ENCODE data around the gene FHAD1.
"Not testable (repeated sequence)": the region's sequence is repeated elsewhere in the genome, so short reads cannot be mapped to it uniquely, and the experiment has no call there.

Gene FHAD1

GRCh38 chr1:15432324-15432723, 185.3 kb downstream of the FHAD1 start:
- no peak overlapping the region for H3K4me3 ChIP-seq (ENCODE audit: low read length)
- no peak overlapping the region for H2AFZ ChIP-seq (ENCODE audit: low read depth, low read length)
- H3K27ac ChIP-seq (ENCODE audit: low read length): no peak overlapping the region
- H3K9me3 ChIP-seq (ENCODE audit: insufficient read depth, low read length): no peaks in the 10 kb centered on the region
- peaks cover 4% of the 10 kb centered on the region; the same call in 1 of the 2 replicates for H3K4me1 ChIP-seq (ENCODE audit: low read length)
- no peaks in the 10 kb centered on the region for H3K36me3 ChIP-seq (replicated peaks; ENCODE audit: low read depth, low read length)
- H3K9ac ChIP-seq (ENCODE audit: low read length): no peak overlapping the region
- no peaks in the 10 kb centered on the region for H3K79me2 ChIP-seq (ENCODE audit: low read length)
- H3K4me2 ChIP-seq (ENCODE audit: low read length): no peak overlapping the region
- H3K27me3 ChIP-seq (ENCODE audit: low read depth, low read length): no peaks in the 10 kb centered on the region
- H4K20me1 ChIP-seq (ENCODE audit: insufficient read depth, low read length): no peaks in the 10 kb centered on the region
- TF ChIP-seq CTCF (IDR thresholded peaks at IDR 0.05; ENCODE audit: low read depth, low read length) (no peak), EZH2phosphoT487 (IDR thresholded peaks at IDR 0.05; ENCODE audit: low read depth) (no peak)

GRCh38 chr1:15433471-15433870, 186.4 kb downstream of the FHAD1 start:
- no peak overlapping the region for H3K4me2 ChIP-seq (ENCODE audit: low read length)
- no peaks in the 10 kb centered on the region for H3K9me3 ChIP-seq (ENCODE audit: insufficient read depth, low read length)
- no peaks in the 10 kb centered on the region for H3K79me2 ChIP-seq (ENCODE audit: low read length)
- no peak overlapping the region for H3K4me3 ChIP-seq (ENCODE audit: low read length)
- H4K20me1 ChIP-seq (ENCODE audit: insufficient read depth, low read length): no peaks in the 10 kb centered on the region
- H3K27ac ChIP-seq (ENCODE audit: low read length): no peak overlapping the region
- H3K9ac ChIP-seq (ENCODE audit: low read length): no peak overlapping the region
- H3K36me3 ChIP-seq (replicated peaks; ENCODE audit: low read depth, low read length): no peaks in the 10 kb centered on the region
- H3K27me3 ChIP-seq (ENCODE audit: low read depth, low read length): no peaks in the 10 kb centered on the region
- H3K4me1 ChIP-seq (ENCODE audit: low read length): peaks cover 9% of the 10 kb centered on the region
- no peak overlapping the region for H2AFZ ChIP-seq (ENCODE audit: low read depth, low read length)
- TF ChIP-seq EZH2phosphoT487 (IDR thresholded peaks at IDR 0.05; ENCODE audit: low read depth) (no peak), CTCF (IDR thresholded peaks at IDR 0.05; ENCODE audit: low read depth, low read length) (no peak)

GRCh38 chr1:15434739-15435138, 187.7 kb downstream of the FHAD1 start:
- not testable (repeated sequence) for H4K20me1 ChIP-seq (ENCODE audit: insufficient read depth, low read length); H3K9ac ChIP-seq (ENCODE audit: low read length); H3K4me2 ChIP-seq (ENCODE audit: low read length); H2AFZ ChIP-seq (ENCODE audit: low read depth, low read length); H3K9me3 ChIP-seq (ENCODE audit: insufficient read depth, low read length); H3K4me3 ChIP-seq (ENCODE audit: low read length); H3K36me3 ChIP-seq (replicated peaks; ENCODE audit: low read depth, low read length); H3K79me2 ChIP-seq (ENCODE audit: low read length); H3K27ac ChIP-seq (ENCODE audit: low read length); H3K27me3 ChIP-seq (ENCODE audit: low read depth, low read length)
- H3K4me1 ChIP-seq (ENCODE audit: low read length): peaks cover 14% of the 10 kb centered on the region

- H3K4me2 ChIP-seq (ENCODE audit: low read length): no peak overlapping the region
- H3K27ac ChIP-seq (ENCODE audit: low read length): no peak overlapping the region
- H3K4me1 ChIP-seq (ENCODE audit: low read length): peaks cover 14% of the 10 kb centered on the region
- H3K4me3 ChIP-seq (ENCODE audit: low read length): no peak overlapping the region
- no peak overlapping the region for H3K9ac ChIP-seq (ENCODE audit: low read length)
- TF ChIP-seq EZH2phosphoT487 (IDR thresholded peaks at IDR 0.05; ENCODE audit: low read depth): no peak
- no peak for TF ChIP-seq CTCF (IDR thresholded peaks at IDR 0.05; ENCODE audit: low read depth, low read length)
- H3K27me3 ChIP-seq (ENCODE audit: low read depth, low read length): no peaks in the 10 kb centered on the region
- no peaks in the 10 kb centered on the region for H4K20me1 ChIP-seq (ENCODE audit: insufficient read depth, low read length)
- H3K79me2 ChIP-seq (ENCODE audit: low read length): no peaks in the 10 kb centered on the region
- H2AFZ ChIP-seq (ENCODE audit: low read depth, low read length): no peak overlapping the region
- no peaks in the 10 kb centered on the region for H3K36me3 ChIP-seq (replicated peaks; ENCODE audit: low read depth, low read length)
- no peaks in the 10 kb centered on the region for H3K9me3 ChIP-seq (ENCODE audit: insufficient read depth, low read length)
Measured at GRCh38 chr1:15435239-15436077, 188.4 kb downstream of the FHAD1 start.
